ENCODE results near the gene NPEPL1. TPM values are rescaled to one million over a fixed set of nuclear protein-coding genes. Genes with fewer than 3 reads are reported as not detected.

Gene NPEPL1
- total RNA-seq, 1 experiment from 2014 or later: 71.6 TPM

DNA sequence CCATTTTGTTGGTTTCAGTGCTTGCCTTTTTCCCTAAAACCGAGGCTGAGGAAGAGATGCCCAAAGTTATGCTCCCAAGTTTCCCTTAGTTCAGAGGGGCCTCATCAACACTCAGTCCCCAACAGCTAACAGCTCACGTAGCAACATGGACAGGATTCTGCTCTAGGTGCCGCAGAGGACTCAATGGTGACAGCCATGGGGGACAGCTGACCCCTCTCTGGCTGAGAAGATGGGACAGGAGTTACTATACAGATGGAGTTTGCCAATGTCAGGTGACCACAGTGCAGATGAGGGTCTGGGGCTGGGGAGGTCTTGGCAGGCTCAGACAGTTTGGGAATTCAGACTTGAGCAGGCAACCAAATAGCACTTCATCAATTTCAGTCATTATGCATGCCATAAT is 67.3 kb downstream of the NPEPL1 start:
- in situ Hi-C loops (cut with HindIII; ENCODE audit: low pct_unique_long_range_greater_than_20kb, low sequenced_read_pairs): no loop called here
- DNase-seq (ENCODE audit: low read depth): no peak

DNA sequence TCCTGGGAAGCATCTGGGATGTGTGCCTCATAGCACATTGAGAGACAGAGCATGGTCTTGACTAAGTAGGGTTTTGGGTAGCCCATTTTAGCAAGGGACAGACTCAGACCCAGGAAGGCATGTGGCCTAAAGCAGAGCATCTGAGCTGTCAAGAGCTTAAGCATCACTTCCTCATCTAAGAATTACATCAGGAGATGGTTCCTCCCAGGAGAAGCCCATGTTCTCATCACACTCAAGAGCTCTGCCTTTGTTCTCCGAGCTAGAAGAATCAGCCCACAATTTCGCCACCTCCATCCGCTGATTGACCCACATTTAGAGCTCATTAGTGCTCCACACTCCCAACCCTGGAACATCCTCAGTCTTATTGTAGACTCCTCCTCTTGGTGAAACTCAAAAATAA is 68.3 kb downstream of the NPEPL1 start:
- in situ Hi-C loops (cut with HindIII; ENCODE audit: low pct_unique_long_range_greater_than_20kb, low sequenced_read_pairs): no loop called here
- DNase-seq (ENCODE audit: low read depth): no peak

DNA sequence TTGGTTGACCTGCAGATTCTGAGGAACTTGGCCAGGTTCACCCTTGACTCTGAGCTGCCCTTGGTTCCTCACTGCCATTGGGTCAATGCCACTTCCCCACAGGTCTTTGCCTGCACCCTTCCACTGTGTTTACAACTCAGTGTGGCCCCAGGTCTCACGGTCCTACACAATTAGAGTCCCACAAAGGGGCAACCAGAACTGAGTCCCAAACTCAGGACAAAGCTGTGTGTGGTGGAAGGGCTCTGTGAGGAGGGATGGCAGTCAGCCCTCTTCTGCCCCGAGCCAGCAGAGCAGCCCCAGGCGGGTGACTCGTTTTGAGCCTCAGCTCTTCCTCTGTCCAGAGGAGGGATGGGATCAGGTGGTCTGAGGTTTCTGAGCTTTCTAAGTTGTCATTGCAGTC is 69.5 kb downstream of the NPEPL1 start:
- no peak for DNase-seq (ENCODE audit: low read depth)
- in situ Hi-C loops (cut with HindIII; ENCODE audit: low pct_unique_long_range_greater_than_20kb, low sequenced_read_pairs): no loop called here

DNA sequence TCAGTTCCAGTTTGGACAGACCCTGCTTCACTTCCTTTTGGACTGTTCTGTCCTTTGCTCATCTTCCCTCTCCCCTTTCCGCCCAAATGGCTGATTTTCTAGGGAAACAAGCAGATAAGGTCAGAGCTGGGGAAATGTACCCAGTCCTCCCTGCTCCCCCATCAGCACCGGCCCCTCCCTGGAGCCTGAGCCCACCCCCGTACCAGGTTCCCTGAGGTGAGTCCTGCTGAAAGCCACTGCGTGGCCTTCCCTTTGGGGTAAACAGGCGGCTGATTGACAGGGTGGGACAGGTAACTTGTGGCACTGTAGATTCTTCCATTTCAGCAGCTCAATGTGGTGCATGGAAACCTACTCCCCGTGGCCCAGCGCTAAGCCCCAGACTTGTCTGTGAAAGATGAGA is 70.5 kb downstream of the NPEPL1 start:
- no peak for DNase-seq (ENCODE audit: low read depth)
- in situ Hi-C loops (cut with HindIII; ENCODE audit: low pct_unique_long_range_greater_than_20kb, low sequenced_read_pairs): no loop called here

Other genes starting within 250 kb of the NPEPL1 start
- not detected in 2 replicates for gene APCDD1L, start 177.4 kb upstream of the NPEPL1 start, total RNA-seq (2014; rRNA removed; shearing (Covaris generic); ENCODE audit: low replicate concordance)
- 31.2 and 43.7 TPM in 2 replicates for gene STX16, start 41.5 kb upstream of the NPEPL1 start, total RNA-seq (2014; rRNA removed; shearing (Covaris generic); ENCODE audit: low replicate concordance)
- gene GNAS-AS1, start 158.1 kb downstream of the NPEPL1 start, total RNA-seq (2014; rRNA removed; shearing (Covaris generic); ENCODE audit: low replicate concordance): 3.1 and 5.2 TPM in 2 replicates
- 471 and 541 TPM in 2 replicates for gene GNAS, start 159.9 kb downstream of the NPEPL1 start, total RNA-seq (2014; rRNA removed; shearing (Covaris generic); ENCODE audit: low replicate concordance)